Activated CD8-positive, alpha-beta memory T cell treated with anti-CD3 and anti-CD28 coated beads, Interleukin-2, amount 50 U/mL, for 48 hours (primary cell): ENCODE data around the gene AHCYL2.
"Not testable (repeated sequence)": the region's sequence is repeated elsewhere in the genome, so short reads cannot be mapped to it uniquely, and the experiment has no call there.

Experiments used
- DNase-seq: peaks from one replicate; pipeline ENCODE4 v3.0.0-alpha.2; 2020

Gene AHCYL2

DNA sequence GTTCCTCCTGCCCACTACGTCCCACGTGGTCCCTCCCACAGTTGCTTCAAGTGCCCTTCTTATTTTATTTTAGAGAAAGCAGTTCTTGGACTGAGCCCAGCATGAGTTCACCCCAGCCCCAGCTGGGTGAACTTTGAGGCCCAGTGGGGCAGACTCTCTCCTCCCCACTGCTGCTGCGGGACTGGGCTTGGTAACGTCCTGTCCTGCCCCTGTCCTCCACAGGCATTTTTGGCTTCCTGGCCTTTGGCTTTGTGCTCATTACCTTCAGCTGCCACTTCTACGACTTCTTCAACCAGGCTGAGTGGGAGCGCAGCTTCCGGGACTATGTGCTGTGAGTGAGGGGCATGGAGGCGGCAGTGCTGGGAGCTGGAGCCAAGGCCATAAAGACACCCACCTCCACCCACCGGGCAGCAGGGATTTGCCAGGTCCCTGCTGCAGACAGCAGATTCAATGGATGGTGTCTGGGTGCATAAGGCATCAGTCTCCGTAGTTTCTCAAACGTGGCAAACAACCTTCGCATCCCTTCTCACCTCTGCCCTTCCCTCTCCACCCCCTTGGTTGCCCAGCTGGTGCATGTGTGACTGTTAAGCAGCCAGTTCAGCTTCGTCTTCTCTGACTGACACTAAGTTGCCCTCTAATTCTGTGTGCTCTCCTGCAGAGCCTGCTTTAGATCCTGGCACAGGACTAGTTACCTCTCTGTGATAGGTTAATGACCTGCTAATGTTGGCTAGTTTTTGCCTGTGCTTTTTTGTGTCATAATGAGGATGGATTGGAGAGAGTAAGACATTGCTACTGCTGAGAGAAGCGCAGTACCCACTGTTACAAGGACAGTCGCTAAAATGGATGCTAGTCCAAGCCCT is 15.5 kb upstream of the AHCYL2 start:
- DNase-seq = no peak

- DNase-seq = peak; percentile 92
Measured at GRCh38 chr7:129210256-129210988, 14.4 kb upstream of the AHCYL2 start.

DNA sequence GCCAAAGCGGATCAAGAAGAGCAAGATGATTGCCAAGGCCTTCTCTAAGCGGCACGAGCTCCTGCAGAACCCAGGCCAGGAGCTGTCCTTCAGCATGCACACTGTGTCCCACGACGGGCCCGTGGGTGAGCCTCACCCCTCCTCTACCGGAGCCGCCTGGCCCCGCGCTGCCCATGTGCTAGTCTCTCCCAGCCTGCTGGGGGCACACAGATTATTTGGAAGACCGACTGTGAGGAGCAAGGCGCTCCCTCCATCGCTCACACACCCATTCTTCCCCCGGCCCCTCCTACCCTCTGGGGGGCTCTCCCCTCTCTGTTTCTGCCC is 13.9 kb upstream of the AHCYL2 start:
- DNase-seq = no peak

DNA sequence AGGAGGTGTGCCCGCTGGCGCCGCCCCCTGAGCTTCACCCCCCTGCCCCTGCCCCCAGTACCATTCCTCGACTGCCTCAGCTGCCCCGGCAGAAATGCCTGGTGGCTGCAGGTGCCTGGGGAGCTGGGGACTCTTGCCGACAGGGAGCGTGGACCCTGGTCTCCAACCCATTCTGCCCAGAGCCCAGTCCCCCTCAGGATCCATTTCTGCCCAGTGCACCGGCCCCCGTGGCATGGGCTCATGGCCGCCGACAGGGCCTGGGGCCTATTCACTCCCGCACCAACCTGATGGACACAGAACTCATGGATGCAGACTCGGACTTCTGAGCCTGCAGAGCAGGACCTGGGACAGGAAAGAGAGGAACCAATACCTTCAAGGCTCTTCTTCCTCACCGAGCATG is 12.7 kb upstream of the AHCYL2 start:
- no peak for DNase-seq

DNA sequence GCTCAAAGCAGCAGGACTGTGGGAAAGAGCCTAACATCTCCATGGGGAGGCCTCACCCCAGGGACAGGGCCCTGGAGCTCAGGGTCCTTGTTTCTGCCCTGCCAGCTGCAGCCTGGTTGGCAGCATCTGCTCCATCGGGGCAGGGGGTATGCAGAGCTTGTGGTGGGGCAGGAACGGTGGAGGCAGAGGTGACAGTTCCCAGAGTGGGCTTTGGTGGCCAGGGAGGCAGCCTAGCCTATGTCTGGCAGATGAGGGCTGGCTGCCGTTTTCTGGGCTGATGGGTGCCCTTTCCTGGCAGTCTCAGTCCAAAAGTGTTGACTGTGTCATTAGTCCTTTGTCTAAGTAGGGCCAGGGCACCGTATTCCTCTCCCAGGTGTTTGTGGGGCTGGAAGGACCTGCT is 12.2 kb upstream of the AHCYL2 start:
- no peak for DNase-seq

DNA sequence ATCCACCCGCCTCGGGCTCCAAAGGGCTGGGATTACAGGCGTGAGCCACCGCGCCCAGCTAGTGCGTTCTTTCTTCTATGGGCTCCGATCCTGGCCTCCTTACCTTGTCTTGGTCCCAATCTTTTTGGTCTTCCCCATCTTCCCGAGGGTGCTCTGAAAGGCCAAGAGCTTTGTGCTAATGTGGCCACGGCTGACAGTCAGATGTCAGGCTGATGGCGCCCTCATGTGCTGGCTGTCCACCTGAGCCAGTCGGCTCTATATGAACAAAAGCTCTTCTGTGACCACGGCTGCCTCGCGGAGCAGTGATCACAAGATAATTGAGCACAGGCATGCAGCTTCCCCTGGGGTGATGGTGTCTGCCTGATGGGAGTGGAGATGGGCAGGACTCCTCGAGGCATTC is 11.0 kb upstream of the AHCYL2 start:
- no peak for DNase-seq

GRCh38 chr7:129215691-129216090 is 9.1 kb upstream of the AHCYL2 start:
- DNase-seq = not testable (repeated sequence)

GRCh38 chr7:129216101-129216715 is 8.6 kb upstream of the AHCYL2 start:
- peak; percentile 26 for DNase-seq

- DNase-seq = not testable (repeated sequence)
Measured at GRCh38 chr7:129216821-129217416, 7.9 kb upstream of the AHCYL2 start.

DNA sequence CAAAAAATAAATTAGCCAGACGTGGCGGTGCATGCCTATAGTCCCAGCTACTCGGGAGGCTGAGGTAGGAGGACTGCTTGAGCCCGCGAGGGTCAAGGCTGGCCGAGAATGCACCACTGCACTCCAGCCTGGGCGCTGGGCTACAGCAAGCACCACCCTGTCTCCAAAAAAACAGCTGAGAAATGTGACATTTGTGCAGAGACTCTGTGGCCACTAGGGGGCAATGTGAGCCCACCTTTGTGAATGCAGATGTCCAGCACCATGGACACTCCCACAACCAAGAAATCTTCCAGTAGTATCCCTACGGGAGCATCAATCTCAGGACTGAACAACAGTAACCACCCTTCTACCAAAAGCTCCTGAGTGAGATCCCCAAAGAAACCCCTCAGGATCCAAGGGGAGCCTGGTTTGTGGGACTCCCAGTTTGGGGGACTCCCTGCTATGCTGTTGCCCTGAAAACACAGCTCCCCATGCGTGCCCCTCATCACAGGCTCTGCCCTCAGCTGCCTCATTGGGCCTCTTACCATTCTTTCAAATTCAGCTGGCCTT is 6.2 kb upstream of the AHCYL2 start:
- DNase-seq = peak; percentile 86

DNA sequence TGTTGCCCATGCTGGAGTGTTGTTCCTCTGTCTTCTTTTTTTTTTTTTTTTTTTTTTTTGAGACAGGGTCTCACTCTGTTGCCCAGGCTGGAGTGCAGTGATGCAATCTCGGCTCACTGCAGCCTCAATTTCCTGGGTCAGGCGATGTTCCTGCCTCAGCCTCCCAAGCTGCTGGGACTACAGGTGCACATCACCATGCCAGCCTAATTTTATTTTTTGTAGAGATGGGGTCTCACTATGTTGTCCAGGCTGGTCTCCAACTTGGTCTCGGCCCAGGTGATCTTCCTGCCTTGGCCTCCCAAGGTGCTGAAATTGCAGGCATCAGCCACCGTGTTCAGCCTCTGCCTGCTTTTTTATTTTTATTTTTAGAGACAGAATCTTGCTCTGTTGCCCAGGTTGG is 5.7 kb upstream of the AHCYL2 start:
- DNase-seq = not testable (repeated sequence)

GRCh38 chr7:129222064-129222463 is 2.8 kb upstream of the AHCYL2 start:
- no peak for DNase-seq

GRCh38 chr7:129225206-129225930 is 538 bp downstream of the AHCYL2 start:
- peak; percentile 79 for DNase-seq

- DNase-seq = no peak
Measured at GRCh38 chr7:129225931-129226572, 1.2 kb downstream of the AHCYL2 start.

GRCh38 chr7:129227646-129228578 is 3.1 kb downstream of the AHCYL2 start:
- DNase-seq = no peak

DNA sequence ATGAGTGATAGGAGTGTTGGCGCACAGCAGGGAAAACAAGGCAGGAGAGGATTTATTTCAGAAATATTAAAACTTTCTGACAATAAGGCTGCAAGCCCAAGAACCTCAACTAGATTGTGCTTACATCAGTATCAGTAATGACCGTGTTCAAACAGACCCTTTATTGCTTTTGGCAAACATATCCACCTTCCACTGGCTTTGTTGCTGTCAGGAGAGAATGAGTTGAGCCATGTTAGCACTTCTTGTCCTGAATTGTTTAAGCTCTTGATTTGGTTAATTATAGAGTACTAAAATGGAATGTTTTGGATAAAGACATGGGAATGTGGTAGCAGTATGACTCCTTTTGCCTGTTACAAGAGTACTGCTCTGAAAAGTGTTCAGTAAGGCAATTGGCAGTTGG is 3.8 kb downstream of the AHCYL2 start:
- no peak for DNase-seq

GRCh38 chr7:129231666-129232065 is 6.8 kb downstream of the AHCYL2 start:
- no peak for DNase-seq

- DNase-seq = no peak
Measured at GRCh38 chr7:129238546-129238945, 13.7 kb downstream of the AHCYL2 start.

DNA sequence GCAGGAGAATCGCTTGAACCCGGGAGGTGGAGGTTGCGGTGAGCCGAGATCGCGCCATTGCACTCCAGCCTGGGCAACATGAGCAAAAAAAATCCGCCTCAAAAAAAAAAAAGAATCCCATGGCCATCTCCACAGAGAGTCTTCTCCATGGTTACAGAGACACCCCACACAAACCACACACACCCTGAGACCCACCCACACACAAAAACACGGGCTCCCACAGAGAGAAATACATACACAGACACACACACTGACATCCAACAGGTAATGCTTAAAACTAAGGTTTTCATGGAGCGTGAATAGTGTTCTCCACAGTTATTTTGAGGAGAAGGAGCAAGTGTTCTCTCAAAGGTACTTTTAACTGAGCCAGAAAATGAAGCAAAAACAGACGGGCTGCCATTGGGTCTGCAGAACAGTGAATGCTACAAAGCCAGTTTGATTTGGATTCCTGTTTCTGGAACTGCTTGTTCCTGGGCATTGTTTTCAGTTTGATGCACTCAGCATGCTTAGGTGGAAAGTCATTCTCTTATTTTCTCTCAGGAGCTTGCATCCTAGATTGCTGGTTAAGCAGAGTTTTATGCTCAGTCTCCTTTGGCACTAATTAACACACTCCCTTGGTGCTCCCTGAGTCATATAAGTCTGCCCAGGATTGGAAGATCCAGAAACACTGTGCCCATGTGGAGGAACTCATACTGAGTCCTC is 15.4 kb downstream of the AHCYL2 start:
- no peak for DNase-seq

- DNase-seq = no peak
Measured at GRCh38 chr7:129244220-129244619, 19.4 kb downstream of the AHCYL2 start.
